ENCODE results near the gene SPRN. TPM values are rescaled to one million over a fixed set of nuclear protein-coding genes. Genes with fewer than 3 reads are reported as not detected.

Gene SPRN
- total RNA-seq, 1 experiment from 2014 or later, result not detected

GRCh38 chr10:133411523-133412380, 12.7 kb downstream of the SPRN start:
- TF ChIP-seq CTCF (conservative IDR thresholded peaks at IDR 0.05) (no peak), EZH2 (IDR thresholded peaks at IDR 0.05; ENCODE audit: low read depth) (no peak)
- Histone ChIP-seq H3K4me2 (no peak overlapping the region), H3K27ac (no peak overlapping the region), H4K20me1 (ENCODE audit: insufficient read depth) (no peaks in the 10 kb centered on the region), H2AFZ (no peak overlapping the region), H3K79me2 (ENCODE audit: low read depth) (peaks cover 18% of the 10 kb centered on the region; the same call in 1 of the 2 replicates), H3K4me1 (replicated peaks; ENCODE audit: insufficient read depth) (no peaks in the 10 kb centered on the region), H3K36me3 (ENCODE audit: low read depth) (peaks cover 22% of the 10 kb centered on the region), H3K27me3 (ENCODE audit: insufficient read depth, low read depth) (no peaks in the 10 kb centered on the region), H3K4me3 (no peak overlapping the region), H3F3A (ENCODE audit: insufficient read depth, low read depth) (no peaks in the 10 kb centered on the region), H3K9me3 (ENCODE audit: insufficient read depth, low read depth) (peaks cover 4% of the 10 kb centered on the region; the same call in 1 of the 2 replicates), H3K9me2 (ENCODE audit: insufficient read depth) (no peaks in the 10 kb centered on the region)
- intact Hi-C loops (cut with micrococcal nuclease; ENCODE audit: unreplicated experiment), result no loop called here
- ChIA-PET POLR2A (ENCODE audit: unreplicated experiment) (no interaction called here), CTCF (no interaction called here)
- DNase-seq, result no peak
- no TSS peak for BruUV-seq (replicated peaks)

GRCh38 chr10:133405844-133406527, 18.4 kb downstream of the SPRN start:
- no peaks in the 10 kb centered on the region for H3F3A ChIP-seq (ENCODE audit: insufficient read depth, low read depth)
- peaks cover 10% of the 10 kb centered on the region; the same call in 1 of the 2 replicates for H3K36me3 ChIP-seq (ENCODE audit: low read depth)
- TF ChIP-seq CTCF (conservative IDR thresholded peaks at IDR 0.05) (no peak), EZH2 (IDR thresholded peaks at IDR 0.05; ENCODE audit: low read depth) (no peak)
- H3K9me2 ChIP-seq (ENCODE audit: insufficient read depth), result no peaks in the 10 kb centered on the region
- no peak for DNase-seq
- no peaks in the 10 kb centered on the region for H4K20me1 ChIP-seq (ENCODE audit: insufficient read depth)
- CTCF ChIA-PET, result no interaction called here
- BruUV-seq (replicated peaks), result no TSS peak
- no peak overlapping the region for H3K4me3 ChIP-seq
- H3K4me1 ChIP-seq (replicated peaks; ENCODE audit: insufficient read depth), result no peaks in the 10 kb centered on the region
- no peak overlapping the region for H3K27ac ChIP-seq
- no peaks in the 10 kb centered on the region for H3K27me3 ChIP-seq (ENCODE audit: insufficient read depth, low read depth)
- intact Hi-C loops (cut with micrococcal nuclease; ENCODE audit: unreplicated experiment), result no loop called here
- no peak overlapping the region for H3K4me2 ChIP-seq
- peaks cover 18% of the 10 kb centered on the region; the same call in 1 of the 2 replicates for H3K79me2 ChIP-seq (ENCODE audit: low read depth)
- H2AFZ ChIP-seq, result no peak overlapping the region
- no peaks in the 10 kb centered on the region; the same call in 1 of the 2 replicates for H3K9me3 ChIP-seq (ENCODE audit: insufficient read depth, low read depth)
- POLR2A ChIA-PET (ENCODE audit: unreplicated experiment), result no interaction called here

GRCh38 chr10:133405272-133405671, 19.2 kb downstream of the SPRN start:
- TF ChIP-seq EZH2 (IDR thresholded peaks at IDR 0.05; ENCODE audit: low read depth), result no peak
- no peak for TF ChIP-seq CTCF (conservative IDR thresholded peaks at IDR 0.05)
- H3K9me2 ChIP-seq (ENCODE audit: insufficient read depth), result no peaks in the 10 kb centered on the region
- H3K4me3 ChIP-seq, result no peak overlapping the region
- intact Hi-C loops (cut with micrococcal nuclease; ENCODE audit: unreplicated experiment), result no loop called here
- no peaks in the 10 kb centered on the region for H3K9me3 ChIP-seq (ENCODE audit: insufficient read depth, low read depth)
- no peaks in the 10 kb centered on the region for H3F3A ChIP-seq (ENCODE audit: insufficient read depth, low read depth)
- ChIA-PET POLR2A (ENCODE audit: unreplicated experiment) (no interaction called here), CTCF (no interaction called here)
- BruUV-seq (replicated peaks), result no TSS peak
- no peak overlapping the region for H3K27ac ChIP-seq
- H3K4me2 ChIP-seq, result no peak overlapping the region
- H3K27me3 ChIP-seq (ENCODE audit: insufficient read depth, low read depth), result no peaks in the 10 kb centered on the region
- peaks cover 7% of the 10 kb centered on the region; the same call in 1 of the 2 replicates for H3K36me3 ChIP-seq (ENCODE audit: low read depth)
- no peaks in the 10 kb centered on the region for H3K4me1 ChIP-seq (replicated peaks; ENCODE audit: insufficient read depth)
- H3K79me2 ChIP-seq (ENCODE audit: low read depth), result peaks cover 18% of the 10 kb centered on the region; the same call in 1 of the 2 replicates
- no peak overlapping the region for H2AFZ ChIP-seq
- no peaks in the 10 kb centered on the region for H4K20me1 ChIP-seq (ENCODE audit: insufficient read depth)
- DNase-seq, result no peak

Data from PC-9 (cell line).